AG04450 (cell line): ENCODE measurements around the gene MUC7. TPM values are rescaled to one million over a fixed set of nuclear protein-coding genes. Genes with fewer than 3 reads are reported as not detected.
"Not testable (repeated sequence)": the region's sequence is repeated elsewhere in the genome, so short reads cannot be mapped to it uniquely, and the experiment has no call there.

ENCODE experiments used
- CTCF ChIA-PET: fragments of 300-600, 350-600 bp; formaldehyde crosslinking; extraction: SDS; loops from one replicate; lab custom pipeline; 2022; ENCODE audit warnings: antibody characterized with exemption, inconsistent platforms; lab: Charles Lee
- POLR2A ChIA-PET: fragments of 350-600 bp; formaldehyde crosslinking; extraction: SDS; loops from one replicate; lab custom pipeline; 2021; ENCODE audit warnings: antibody characterized with exemption, inconsistent platforms; lab: Yijun Ruan, JAX
- DNase-seq: peaks from one replicate; pipeline ENCODE4 v3.0.0-alpha.2; 2011; ENCODE audit warnings: low read depth, low spot score
- H3K27ac ChIP-seq: one replicate; pipeline ENCODE4 v1.5.1; 2012; ENCODE audit warnings: low read depth, low read length, control low read depth
- H3K27me3 ChIP-seq: one replicate; pipeline ENCODE4 v1.6.0; 2012; ENCODE audit warnings: low read length; ENCODE audit not compliant: control insufficient read depth, insufficient read depth
- H3K4me3 ChIP-seq: 2 replicates; pipeline ENCODE4 v1.5.1; 2011; ENCODE audit warnings: mild to moderate bottlenecking, low read depth, low read length, control low read depth
- H3K9me3 ChIP-seq: 2 replicates; pipeline ENCODE4 v1.5.1; 2012; ENCODE audit warnings: low read length; ENCODE audit not compliant: control insufficient read depth, insufficient read depth
- CTCF ChIP-seq: IDR thresholded peaks from 2 replicates; pipeline ENCODE4 v1.5.1; 2011; ENCODE audit warnings: low read depth, low read length, control low read depth, inconsistent platforms
- polyA plus RNA-seq: library from polyadenylated mRNA; depleted of rRNA; stranded (reverse); fragments of >200 nt; gene quantifications from 2 replicates; pipeline ENCODE4 v1.2.3, GENCODE V29; 2011

MUC7 gene
- polyA plus RNA-seq, 1 experiment: not detected

- DNase-seq: no peak
Measured at GRCh38 chr4:70488748-70489147, 16.8 kb downstream of the MUC7 start.

GRCh38 chr4:70496231-70496630 is 24.2 kb downstream of the MUC7 start:
- ChIA-PET POLR2A (no interaction called here), CTCF (no interaction called here)
- Histone ChIP-seq H3K27me3 (no peaks in the 10 kb centered on the region), H3K9me3 (no peaks in the 10 kb centered on the region), H3K4me3 (no peak overlapping the region), H3K27ac (no peak overlapping the region)
- DNase-seq: no peak
- no peak for TF ChIP-seq CTCF

More at GRCh38 chr4:70488748-70489147, 16.8 kb downstream of the MUC7 start:
- Histone ChIP-seq H3K4me3 (no peak overlapping the region), H3K27me3 (no peaks in the 10 kb centered on the region), H3K27ac (no peak overlapping the region), H3K9me3 (no peaks in the 10 kb centered on the region)
- ChIA-PET POLR2A (no interaction called here), CTCF (interaction anchor here (0.8 kb wide), 1 partner anchor 17 kb away, joined by 3 read pairs; no protein-coding TSS in a partner anchor)
- no peak for TF ChIP-seq CTCF

GRCh38 chr4:70501838-70502237 is 29.8 kb downstream of the MUC7 start:
- H3K4me3 ChIP-seq, POLR2A ChIA-PET, DNase-seq, CTCF ChIA-PET, H3K9me3 ChIP-seq, H3K27ac ChIP-seq, H3K27me3 ChIP-seq: not testable (repeated sequence)

GRCh38 chr4:70504733-70505132 is 32.7 kb downstream of the MUC7 start:
- ChIA-PET CTCF (interaction anchor here (0.6 to 2.1 kb wide), 11 partner anchors 9 to 1160 kb away, joined by 3 to 9 read pairs (median 4); no protein-coding TSS in a partner anchor), POLR2A (no interaction called here)
- no peak for TF ChIP-seq CTCF
- Histone ChIP-seq H3K9me3 (no peaks in the 10 kb centered on the region), H3K27me3 (no peaks in the 10 kb centered on the region), H3K4me3 (no peak overlapping the region), H3K27ac (no peak overlapping the region)
- no peak for DNase-seq

- ChIA-PET CTCF (interaction anchor here (0.6 to 2.1 kb wide), 14 partner anchors 9 to 1159 kb away, joined by 3 to 11 read pairs (median 3); no protein-coding TSS in a partner anchor), POLR2A (no interaction called here)
- peak; percentile 99 for TF ChIP-seq CTCF
Measured at GRCh38 chr4:70505151-70505748, 33.3 kb downstream of the MUC7 start.

More at GRCh38 chr4:70505151-70505748, 33.3 kb downstream of the MUC7 start:
- H3K4me3 ChIP-seq: no peak overlapping the region
- peak; percentile 7 for DNase-seq
- H3K9me3 ChIP-seq: no peaks in the 10 kb centered on the region
- H3K27me3 ChIP-seq: no peaks in the 10 kb centered on the region
- no peak overlapping the region for H3K27ac ChIP-seq
